ENCODE data around the gene TADA1. TPM values are rescaled to one million over a fixed set of nuclear protein-coding genes. Genes with fewer than 3 reads are reported as not detected.

TADA1 gene
- polyA plus RNA-seq, 2 of the 4 experiments (the other 2 are of a cell fraction): 11.4 to 25.6 TPM

GRCh38 chr1:166918956-166919316 is 42.9 kb upstream of the TADA1 start:
- POLR2A ChIA-PET: no interaction called here
- Histone ChIP-seq H3K4me1 (no peaks in the 10 kb centered on the region), H3K4me2 (no peak overlapping the region), H3K27ac (no peak overlapping the region), H3K4me3 (no peak overlapping the region), H3K9me3 (no peaks in the 10 kb centered on the region; the same call in 2 of the 3 replicates)
- FAIRE-seq: no peak
- no peak for DNase-seq (ENCODE audit: low read depth in 1 of 2, low spot score in 1 of 2)
- no peak for TF ChIP-seq CBX8 (IDR thresholded peaks at IDR 0.05)
- no peak for TF ChIP-seq NR3C1 (IDR thresholded peaks at IDR 0.05)
- TF ChIP-seq POLR2A (IDR thresholded peaks at IDR 0.05; ENCODE audit: low read length): no peak
- no peak for TF ChIP-seq MAX (IDR thresholded peaks at IDR 0.05)
- TF ChIP-seq, protein P1, sequence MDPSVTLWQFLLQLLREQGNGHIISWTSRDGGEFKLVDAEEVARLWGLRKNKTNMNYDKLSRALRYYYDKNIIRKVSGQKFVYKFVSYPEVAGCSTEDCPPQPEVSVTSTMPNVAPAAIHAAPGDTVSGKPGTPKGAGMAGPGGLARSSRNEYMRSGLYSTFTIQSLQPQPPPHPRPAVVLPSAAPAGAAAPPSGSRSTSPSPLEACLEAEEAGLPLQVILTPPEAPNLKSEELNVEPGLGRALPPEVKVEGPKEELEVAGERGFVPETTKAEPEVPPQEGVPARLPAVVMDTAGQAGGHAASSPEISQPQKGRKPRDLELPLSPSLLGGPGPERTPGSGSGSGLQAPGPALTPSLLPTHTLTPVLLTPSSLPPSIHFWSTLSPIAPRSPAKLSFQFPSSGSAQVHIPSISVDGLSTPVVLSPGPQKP (IDR thresholded peaks at IDR 0.05; ENCODE audit: low read depth, low read length): no peak
- TF ChIP-seq SREBF2 (IDR thresholded peaks at IDR 0.05): no peak
- TF ChIP-seq, protein P2, sequence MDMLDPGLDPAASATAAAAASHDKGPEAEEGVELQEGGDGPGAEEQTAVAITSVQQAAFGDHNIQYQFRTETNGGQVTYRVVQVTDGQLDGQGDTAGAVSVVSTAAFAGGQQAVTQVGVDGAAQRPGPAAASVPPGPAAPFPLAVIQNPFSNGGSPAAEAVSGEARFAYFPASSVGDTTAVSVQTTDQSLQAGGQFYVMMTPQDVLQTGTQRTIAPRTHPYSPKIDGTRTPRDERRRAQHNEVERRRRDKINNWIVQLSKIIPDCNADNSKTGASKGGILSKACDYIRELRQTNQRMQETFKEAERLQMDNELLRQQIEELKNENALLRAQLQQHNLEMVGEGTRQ (IDR thresholded peaks at IDR 0.05): no peak
- no peak for TF ChIP-seq KDM1A (IDR thresholded peaks at IDR 0.05; ENCODE audit: low read depth)
- no peak for TF ChIP-seq HOXB5 (CRISPR knock-in tag; IDR thresholded peaks at IDR 0.05)
- WGBS (ENCODE audit: missing lambda C conversion rate): 14% methylated on average over 2 of the region's 2 CpGs
- ATAC-seq: no peak
- CTCF ChIA-PET: interaction anchor here (0.8 to 22.2 kb wide), 6 partner anchors 8 to 615 kb away, joined by 3 to 534 read pairs (median 4); no protein-coding TSS in a partner anchor

DNA sequence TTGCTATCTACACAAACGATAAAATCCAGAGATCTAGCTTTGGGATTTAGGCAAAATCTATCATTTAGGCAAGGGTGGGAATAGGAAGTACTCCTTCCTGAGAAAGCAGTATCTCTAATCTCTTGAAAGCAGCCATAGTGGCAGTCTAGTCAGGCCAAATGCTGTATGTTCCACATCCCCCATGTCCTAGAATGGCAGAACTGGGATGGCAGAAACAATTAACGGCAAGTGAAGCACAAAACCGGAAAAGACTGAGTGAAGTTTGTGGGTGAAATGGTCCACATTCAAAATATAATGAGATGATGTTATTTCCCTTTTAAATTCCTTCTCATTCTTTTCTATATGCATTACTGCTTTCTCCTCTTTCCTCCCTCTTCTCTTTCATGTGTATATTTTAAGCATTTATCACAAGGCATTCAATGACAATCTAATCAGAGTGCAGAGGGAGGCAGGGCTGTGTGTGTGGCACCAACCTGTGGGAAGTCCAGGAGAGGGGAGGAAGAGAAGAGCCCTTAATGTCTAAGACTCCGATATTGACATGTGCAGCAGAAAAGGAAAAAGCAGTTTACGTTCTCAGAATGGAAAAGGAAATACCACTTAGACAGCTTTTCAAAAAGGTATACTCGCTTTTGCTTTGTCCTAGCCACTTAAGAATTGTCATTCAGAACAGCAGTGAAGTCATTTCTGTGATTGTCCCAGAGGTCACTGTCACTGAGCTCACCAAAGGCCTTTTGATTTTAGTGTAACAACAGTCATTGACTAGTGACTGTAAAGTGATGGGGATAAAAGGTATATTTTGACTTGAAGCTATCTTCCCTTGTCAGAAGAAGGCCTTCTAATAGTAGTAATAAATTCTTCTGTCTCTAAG is 42.3 kb upstream of the TADA1 start:
- 33% methylated on average over 6 of the region's 6 CpGs for WGBS (ENCODE audit: missing lambda C conversion rate)
- FAIRE-seq: no peak
- DNase-seq (ENCODE audit: low read depth in 1 of 2, low spot score in 1 of 2): no peak
- no peak for ATAC-seq
- Histone ChIP-seq H3K4me3 (no peak overlapping the region), H3K27ac (no peak overlapping the region), H3K4me1 (no peaks in the 10 kb centered on the region), H3K4me2 (no peak overlapping the region), H3K9me3 (no peaks in the 10 kb centered on the region; the same call in 2 of the 3 replicates)
- CTCF ChIA-PET: interaction anchor here (0.8 to 22.2 kb wide), 6 partner anchors 9 to 615 kb away, joined by 3 to 534 read pairs (median 4); no protein-coding TSS in a partner anchor
- TF ChIP-seq FOSB (CRISPR knock-in tag; IDR thresholded peaks at IDR 0.05) (no peak), RNF2 (IDR thresholded peaks at IDR 0.05; ENCODE audit: borderline replicate concordance, low read depth) (no peak), POLR2A (IDR thresholded peaks at IDR 0.05; ENCODE audit: low read length) (no peak)
- TF ChIP-seq, protein P1 (IDR thresholded peaks at IDR 0.05; ENCODE audit: low read depth, low read length): no peak
- POLR2A ChIA-PET: no interaction called here

- WGBS (ENCODE audit: missing lambda C conversion rate): 16% methylated on average over 4 of the region's 4 CpGs
- ATAC-seq (no peak; a peak in 1 of 6 replicates), DNase-seq (ENCODE audit: low read depth in 1 of 2, low spot score in 1 of 2) (no peak), FAIRE-seq (no peak)
- H3K4me1 ChIP-seq: no peaks in the 10 kb centered on the region
- no peak for TF ChIP-seq FOSB (CRISPR knock-in tag; IDR thresholded peaks at IDR 0.05)
- TF ChIP-seq FOSL2 (IDR thresholded peaks at IDR 0.05): no peak
- no peak for TF ChIP-seq FOSL2 (CRISPR knock-in tag; IDR thresholded peaks at IDR 0.05)
- TF ChIP-seq, protein P3, sequence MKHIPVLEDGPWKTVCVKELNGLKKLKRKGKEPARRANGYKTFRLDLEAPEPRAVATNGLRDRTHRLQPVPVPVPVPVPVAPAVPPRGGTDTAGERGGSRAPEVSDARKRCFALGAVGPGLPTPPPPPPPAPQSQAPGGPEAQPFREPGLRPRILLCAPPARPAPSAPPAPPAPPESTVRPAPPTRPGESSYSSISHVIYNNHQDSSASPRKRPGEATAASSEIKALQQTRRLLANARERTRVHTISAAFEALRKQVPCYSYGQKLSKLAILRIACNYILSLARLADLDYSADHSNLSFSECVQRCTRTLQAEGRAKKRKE (CRISPR knock-in tag; IDR thresholded peaks at IDR 0.05; ENCODE audit: low read depth): no peak
- no peak for TF ChIP-seq RFX5 (IDR thresholded peaks at IDR 0.05)
- TF ChIP-seq NFE2L2 (conservative IDR thresholded peaks at IDR 0.05; ENCODE audit: low read length): no peak
- ChIA-PET POLR2A (no interaction called here), CTCF (interaction anchor here (22.2 kb wide), 1 partner anchor 142 kb away, joined by 534 read pairs; no protein-coding TSS in a partner anchor)
- H3K27ac ChIP-seq: no peak overlapping the region
- peaks cover 8% of the 10 kb centered on the region for H3K9me3 ChIP-seq
- no peak overlapping the region for H3K4me2 ChIP-seq
- H3K4me3 ChIP-seq: no peak overlapping the region
These were observed 39.9 kb upstream of the TADA1 start for GRCh38 chr1:166915941-166916340.
